Activated CD4-positive, alpha-beta memory T cell treated with anti-CD3 and anti-CD28 coated beads, Interleukin-2, amount 10 ng/mL, durations not matched to agents 7 days and 5 days (primary cell): ENCODE measurements around the gene DAPK1. TPM values are rescaled to one million over a fixed set of nuclear protein-coding genes. Genes with fewer than 3 reads are reported as not detected.
"Not testable (repeated sequence)": the region's sequence is repeated elsewhere in the genome, so short reads cannot be mapped to it uniquely, and the experiment has no call there.

Experiments used
- CTCF ChIA-PET: fragments of 350-600 bp; sonication (Branson Sonifier 250); formaldehyde crosslinking; loops from one replicate; lab custom pipeline; 2021; ENCODE audit warnings: antibody characterized with exemption, inconsistent platforms; lab: Charles Lee
- POLR2A ChIA-PET: fragments of 350-600 bp; sonication (Branson Sonifier 250); formaldehyde crosslinking; loops from one replicate; lab custom pipeline; 2021; ENCODE audit warnings: antibody characterized with exemption; lab: Charles Lee
- DNase-seq: peaks from one replicate; pipeline ENCODE4 v3.0.0-alpha.2; 2020
- H3K27ac Mint-ChIP-seq: one replicate; pipeline ENCODE4 v1.8.0; 2021; ENCODE audit warnings: mild to moderate bottlenecking, mixed read lengths
- H3K27me3 Mint-ChIP-seq: one replicate; pipeline ENCODE4 v1.8.0; 2021; ENCODE audit warnings: mixed read lengths
- H3K36me3 Mint-ChIP-seq: one replicate; pipeline ENCODE4 v1.8.0; 2021; ENCODE audit warnings: low read depth, mixed read lengths
- H3K4me1 Mint-ChIP-seq: one replicate; pipeline ENCODE4 v1.8.0; 2021; ENCODE audit warnings: mixed read lengths
- H3K4me3 Mint-ChIP-seq: one replicate; pipeline ENCODE4 v1.8.0; 2021; ENCODE audit warnings: mild to moderate bottlenecking, mixed read lengths
- H3K9me3 Mint-ChIP-seq: one replicate; pipeline ENCODE4 v1.8.0; 2021; ENCODE audit warnings: mixed read lengths
- total RNA-seq, 2 experiments: library from RNA; stranded (reverse); gene quantifications; one replicate each; pipeline ENCODE4 v1.2.3, GENCODE V29; 2021

DAPK1 gene
- total RNA-seq, 2 experiments from 2014 or later = 0.50 to 0.86 TPM

DNA sequence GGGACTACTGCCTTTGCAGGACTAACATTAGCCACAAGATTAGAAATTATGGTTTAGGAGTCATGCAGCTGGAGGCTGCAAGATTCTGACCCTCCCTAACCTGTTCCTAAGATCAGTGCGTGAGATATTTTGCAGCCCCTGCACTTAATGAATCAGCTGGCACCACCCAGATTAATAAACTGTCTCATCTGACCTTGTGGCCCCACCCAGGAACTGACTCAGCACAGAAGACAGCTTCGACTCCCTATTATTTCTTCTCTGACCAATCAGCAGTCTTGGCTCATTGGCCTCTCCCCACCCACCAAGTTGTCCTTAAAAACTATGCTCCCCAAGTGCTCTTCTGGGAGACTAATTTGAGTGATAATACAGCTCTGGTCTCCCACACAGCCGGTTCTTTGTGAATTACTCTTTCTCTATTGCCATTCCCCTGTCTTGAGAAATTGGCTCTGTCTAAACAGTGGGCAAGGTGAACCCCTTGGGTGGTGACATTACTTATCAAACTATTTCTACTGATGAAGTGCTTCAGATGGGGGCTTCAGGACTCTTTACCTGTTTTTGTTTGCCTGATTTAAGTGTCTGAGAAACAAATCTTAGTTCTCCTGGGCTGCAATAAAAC, 245.3 kb downstream of the DAPK1 start:
- Mint-ChIP-seq H3K36me3 (no peaks in the 10 kb centered on the region), H3K27ac (no peak overlapping the region), H3K4me3 (no peak overlapping the region), H3K9me3 (peaks cover 6% of the 10 kb centered on the region), H3K4me1 (peaks cover 5% of the 10 kb centered on the region), H3K27me3 (peaks cover 35% of the 10 kb centered on the region)
- ChIA-PET POLR2A (no interaction called here), CTCF (no interaction called here)
- DNase-seq = no peak

DNA sequence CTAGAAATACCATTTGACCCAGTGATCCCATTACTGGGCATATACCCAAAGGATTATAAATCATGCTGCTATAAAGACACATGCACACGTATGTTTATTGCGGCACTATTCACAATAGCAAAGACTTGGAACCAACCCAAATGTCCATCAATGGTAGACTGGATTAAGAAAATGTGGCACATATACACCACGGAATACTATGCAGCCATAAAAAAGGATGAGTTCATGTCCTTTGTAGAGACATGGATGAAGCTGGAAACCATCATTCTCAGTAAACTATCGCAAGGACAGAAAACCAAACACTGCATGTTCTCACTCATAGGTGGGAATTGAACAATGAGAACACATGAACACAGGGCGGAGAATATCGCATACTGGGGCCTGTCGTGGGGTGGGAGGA, 246.6 kb downstream of the DAPK1 start:
- H3K9me3 Mint-ChIP-seq, H3K4me1 Mint-ChIP-seq, H3K36me3 Mint-ChIP-seq, H3K27ac Mint-ChIP-seq, CTCF ChIA-PET, H3K4me3 Mint-ChIP-seq, POLR2A ChIA-PET, DNase-seq: not testable (repeated sequence)
- H3K27me3 Mint-ChIP-seq = peaks cover 32% of the 10 kb centered on the region

GRCh38 chr9:87746186-87746585, 248.5 kb downstream of the DAPK1 start:
- no peak for DNase-seq
- Mint-ChIP-seq H3K9me3 (peaks cover 6% of the 10 kb centered on the region), H3K4me3 (no peak overlapping the region), H3K27ac (no peak overlapping the region), H3K4me1 (peaks cover 5% of the 10 kb centered on the region), H3K27me3 (peaks cover 26% of the 10 kb centered on the region), H3K36me3 (no peaks in the 10 kb centered on the region)
- POLR2A ChIA-PET = no interaction called here
- CTCF ChIA-PET = no interaction called here

- no peak overlapping the region for H3K27ac Mint-ChIP-seq
- DNase-seq = no peak
- CTCF ChIA-PET = no interaction called here
- no peaks in the 10 kb centered on the region for H3K36me3 Mint-ChIP-seq
- H3K9me3 Mint-ChIP-seq = peaks cover 10% of the 10 kb centered on the region
- POLR2A ChIA-PET = no interaction called here
- H3K27me3 Mint-ChIP-seq = peaks cover 19% of the 10 kb centered on the region
- H3K4me1 Mint-ChIP-seq = no peaks in the 10 kb centered on the region
- H3K4me3 Mint-ChIP-seq = no peak overlapping the region
Observed at GRCh38 chr9:87748881-87749280, 251.2 kb downstream of the DAPK1 start.

DNA sequence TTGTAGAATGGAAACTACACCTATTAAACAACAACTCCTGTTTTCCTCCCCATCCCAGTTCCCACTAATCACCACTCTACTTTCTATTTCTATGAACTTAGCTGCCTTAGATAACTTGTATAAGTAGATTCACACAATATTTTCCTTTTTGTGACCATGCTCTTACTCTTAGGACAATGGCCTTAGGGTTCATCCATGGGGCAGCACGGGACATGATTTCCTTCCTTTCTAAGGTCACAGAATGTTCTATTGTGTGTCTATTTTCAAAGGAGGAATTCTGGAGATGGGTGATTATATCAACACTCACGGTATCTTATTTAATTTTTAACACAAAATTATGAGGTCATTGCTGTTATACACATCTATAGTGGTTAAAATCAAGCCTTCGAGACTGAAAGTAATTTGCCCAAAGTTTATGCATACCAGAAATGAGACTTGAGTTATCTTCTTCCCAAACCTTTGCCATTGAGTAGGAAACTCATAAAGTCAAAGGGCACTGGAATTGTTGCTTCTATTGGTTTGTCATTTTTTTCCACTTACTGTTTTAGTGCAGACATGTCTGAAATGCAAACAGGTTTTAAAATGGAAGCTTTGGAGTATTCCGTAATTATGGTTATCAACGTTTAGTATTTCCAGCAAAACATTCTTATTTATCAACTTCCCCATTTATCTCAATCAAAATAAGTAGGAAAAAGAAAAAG, 251.8 kb downstream of the DAPK1 start:
- Mint-ChIP-seq H3K4me1 (no peaks in the 10 kb centered on the region), H3K9me3 (peaks cover 8% of the 10 kb centered on the region), H3K27me3 (peaks cover 18% of the 10 kb centered on the region), H3K27ac (no peak overlapping the region), H3K4me3 (no peak overlapping the region), H3K36me3 (no peaks in the 10 kb centered on the region)
- ChIA-PET CTCF (no interaction called here), POLR2A (no interaction called here)
- no peak for DNase-seq

DNA sequence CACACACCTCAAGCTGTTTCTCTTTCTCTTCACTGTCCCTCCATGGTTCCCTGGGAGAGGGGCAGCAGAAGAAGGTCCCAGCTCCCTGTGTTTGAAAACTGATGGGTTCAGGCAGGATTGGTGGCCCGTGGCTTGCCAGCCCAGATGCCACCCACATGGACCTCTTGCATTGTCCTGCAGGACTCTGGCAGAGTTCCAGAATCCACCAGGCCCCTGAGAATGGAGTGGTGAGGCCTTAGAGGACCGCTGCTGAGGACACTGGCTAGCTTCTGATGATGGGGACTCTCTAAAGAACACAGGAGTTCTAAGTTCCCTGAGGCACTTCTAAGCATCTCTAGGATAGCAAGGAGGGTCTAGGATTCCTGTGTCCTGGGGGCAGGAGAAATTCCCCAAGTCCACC, 253.1 kb downstream of the DAPK1 start:
- Mint-ChIP-seq H3K27ac (no peak overlapping the region), H3K4me3 (no peak overlapping the region), H3K27me3 (peaks cover 18% of the 10 kb centered on the region), H3K4me1 (no peaks in the 10 kb centered on the region), H3K9me3 (peaks cover 12% of the 10 kb centered on the region), H3K36me3 (no peaks in the 10 kb centered on the region)
- ChIA-PET CTCF (no interaction called here), POLR2A (no interaction called here)
- DNase-seq = no peak

DNA sequence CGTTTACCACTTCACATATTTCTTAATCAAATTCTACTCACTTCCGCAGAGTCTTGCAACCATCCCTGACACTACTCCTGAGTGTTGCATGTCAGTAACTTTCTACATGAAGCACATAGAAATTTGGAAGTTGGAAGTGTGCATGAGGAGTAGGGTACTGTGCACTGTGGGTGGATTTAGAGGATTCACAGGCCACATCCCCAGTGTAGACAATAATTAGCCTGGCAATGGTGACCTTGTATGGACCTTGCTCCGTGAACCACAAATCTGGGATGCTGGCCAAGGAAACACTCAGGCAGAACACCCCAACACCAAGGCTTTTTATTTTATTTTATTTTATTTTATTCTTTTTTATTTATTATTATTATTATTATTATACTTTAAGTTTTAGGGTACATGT, 253.8 kb downstream of the DAPK1 start:
- no peaks in the 10 kb centered on the region for H3K36me3 Mint-ChIP-seq
- ChIA-PET POLR2A (no interaction called here), CTCF (no interaction called here)

DNA sequence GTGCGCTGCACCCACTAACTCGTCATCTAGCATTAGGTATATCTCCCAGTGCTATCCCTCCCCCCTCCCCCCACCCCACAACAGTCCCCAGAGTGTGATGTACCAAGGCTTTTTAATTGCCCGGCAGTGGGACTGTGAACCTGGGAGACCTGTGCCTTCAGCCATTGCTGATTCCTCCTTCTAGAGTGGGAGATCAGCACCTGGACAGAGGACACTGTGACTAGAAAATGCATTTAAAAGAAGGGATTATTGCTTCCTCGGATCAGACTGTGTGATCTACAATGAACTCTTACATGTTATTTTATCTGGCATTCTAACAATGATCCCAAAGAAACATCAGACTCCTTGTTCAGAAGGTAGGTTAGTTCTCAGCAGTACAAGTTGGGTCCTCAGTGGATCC, 254.2 kb downstream of the DAPK1 start:
- ChIA-PET POLR2A (no interaction called here), CTCF (no interaction called here)
- Mint-ChIP-seq H3K4me1 (no peaks in the 10 kb centered on the region), H3K36me3 (no peaks in the 10 kb centered on the region), H3K27ac (no peak overlapping the region), H3K27me3 (peaks cover 17% of the 10 kb centered on the region), H3K4me3 (no peak overlapping the region), H3K9me3 (peaks cover 12% of the 10 kb centered on the region)
- no peak for DNase-seq

More for the DNA sequence above, 253.8 kb downstream of the DAPK1 start:
- no peak overlapping the region for H3K4me3 Mint-ChIP-seq
- peaks cover 18% of the 10 kb centered on the region for H3K27me3 Mint-ChIP-seq
- DNase-seq = no peak
- no peaks in the 10 kb centered on the region for H3K4me1 Mint-ChIP-seq
- H3K27ac Mint-ChIP-seq = no peak overlapping the region
- H3K9me3 Mint-ChIP-seq = peaks cover 12% of the 10 kb centered on the region

DNA sequence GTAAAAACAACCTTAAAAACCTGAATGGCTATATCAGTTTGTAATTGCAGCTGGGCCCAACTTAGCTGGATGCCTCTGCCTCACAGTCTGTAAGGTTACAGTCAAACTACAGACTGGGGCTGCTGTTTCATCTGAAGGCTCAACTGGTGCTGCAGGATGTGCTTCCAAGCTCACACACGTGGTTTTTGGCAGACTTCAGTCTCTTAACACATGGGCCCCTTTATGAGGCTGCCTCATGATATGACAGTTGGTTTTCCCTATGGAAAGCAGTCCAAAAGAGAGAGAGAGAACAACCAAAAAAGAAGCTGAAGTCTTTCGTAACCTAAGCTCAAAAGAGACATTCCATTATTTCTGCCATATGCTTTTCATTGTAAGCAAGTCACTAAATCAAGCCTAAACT, 255.6 kb downstream of the DAPK1 start:
- no peak for DNase-seq
- no peak overlapping the region for H3K27ac Mint-ChIP-seq
- H3K36me3 Mint-ChIP-seq = no peaks in the 10 kb centered on the region
- peaks cover 9% of the 10 kb centered on the region for H3K27me3 Mint-ChIP-seq
- peaks cover 12% of the 10 kb centered on the region for H3K9me3 Mint-ChIP-seq
- no peaks in the 10 kb centered on the region for H3K4me1 Mint-ChIP-seq
- POLR2A ChIA-PET = no interaction called here
- CTCF ChIA-PET = no interaction called here
- no peak overlapping the region for H3K4me3 Mint-ChIP-seq

Other genes with a start within 250 kb of the DAPK1 start
- gene CTSL, start 228.3 kb downstream of the DAPK1 start, total RNA-seq = 10 to 100 TPM; 12.1 to 12.9 TPM